B cell (primary cell): Measurements from ENCODE around the gene FMNL1. TPM values are rescaled to one million over a fixed set of nuclear protein-coding genes. Genes with fewer than 3 reads are reported as not detected.

Source experiments
- ATAC-seq: fragments of 200-7000 bp; cut with Tn5 transposase; one replicate; pipeline ENCODE4 v1.10.0; 2021; ENCODE audit warnings: low read depth, mild to moderate bottlenecking, moderate number of reproducible peaks, moderate library complexity
- CTCF ChIA-PET: fragments of 350-600 bp; sonication (Branson Sonifier 250); formaldehyde crosslinking; loops from one replicate; lab custom pipeline; 2021; ENCODE audit warnings: antibody characterized with exemption, inconsistent platforms; lab: Charles Lee
- POLR2A ChIA-PET: fragments of 350-600 bp; sonication (Branson Sonifier 250); formaldehyde crosslinking; loops from one replicate; lab custom pipeline; 2021; ENCODE audit warnings: antibody characterized with exemption; lab: Charles Lee
- DNase-seq: peaks from one replicate; pipeline ENCODE4 v3.0.0; 2013
- H2AFZ ChIP-seq: 2 replicates; pipeline ENCODE4 v1.6.1; 2012; ENCODE audit warnings: mild to moderate bottlenecking, low read depth, low read length; ENCODE audit not compliant: insufficient read depth, poor library complexity, severe bottlenecking
- H3K27ac ChIP-seq, 2 donors: 1 replicate in 1 of 2; 2 replicates in 1 of 2; pipeline ENCODE4 v1.5.1; 2012 to 2013; ENCODE audit warnings: low read length in 2 of 2, mild to moderate bottlenecking in 2 of 2, moderate library complexity in 1 of 2
- H3K27me3 ChIP-seq, 4 experiments: fragments of 200-600 bp in 1 of 4; sonication (generic) in 1 of 4; replicated peaks in 1 of 4; 1 replicate in 2 of 4; 2 replicates in 2 of 4; pipeline versions ENCODE4 v1.6.1 to v1.7.0; 2013 to 2016; ENCODE audit warnings: low read length in 3 of 4, mild to moderate bottlenecking in 2 of 4, mixed read lengths in 1 of 4, moderate library complexity in 1 of 4; ENCODE audit not compliant: insufficient read depth in 4 of 4, control insufficient read depth in 3 of 4; ENCODE audit errors: control extremely low read depth in 1 of 4
- H3K36me3 ChIP-seq, 2 experiments: replicated peaks in 1 of 2; 1 replicate in 1 of 2; 2 replicates in 1 of 2; pipeline versions ENCODE4 v1.6.1 to v1.7.1; 2013; ENCODE audit warnings: low read length in 1 of 2; ENCODE audit not compliant: insufficient read depth in 2 of 2, control insufficient read depth in 1 of 2; ENCODE audit errors: control extremely low read depth in 1 of 2, extremely low read depth in 1 of 2
- H3K4me1 ChIP-seq, 2 donors: fragments of 200-600 bp in 1 of 2; sonication (generic) in 1 of 2; 1 replicate in 1 of 2; 2 replicates in 1 of 2; pipeline versions ENCODE4 v1.5.1 to v1.6.1; 2013 to 2017; ENCODE audit warnings: low read length in 2 of 2; ENCODE audit not compliant: control insufficient read depth in 2 of 2, insufficient read depth in 2 of 2
- H3K4me2 ChIP-seq: replicated peaks from 2 replicates; pipeline ENCODE3; 2012; ENCODE audit warnings: mild to moderate bottlenecking, low read depth, low read length; ENCODE audit not compliant: poor library complexity, severe bottlenecking
- H3K4me3 ChIP-seq, 5 experiments: fragments of 200-600 bp in 1 of 5; sonication (generic) in 1 of 5; 1 replicate in 3 of 5; 2 replicates in 2 of 5; pipeline versions ENCODE4 v1.5.1 to v1.7.0; 2011 to 2016; ENCODE audit warnings: low read length in 4 of 5, mild to moderate bottlenecking in 4 of 5, low read depth in 2 of 5, control low read depth in 1 of 5, moderate library complexity in 1 of 5; ENCODE audit not compliant: insufficient read depth in 1 of 5; ENCODE audit errors: control extremely low read depth in 1 of 5, extremely low read depth in 1 of 5
- H3K79me2 ChIP-seq: fragments of 200-600 bp; sonication (generic); one replicate; pipeline ENCODE4 v1.6.0; 2016; ENCODE audit warnings: low read length; ENCODE audit not compliant: control insufficient read depth, insufficient read depth
- H3K9ac ChIP-seq: fragments of 200-600 bp; sonication (generic); 2 replicates; pipeline ENCODE4 v1.6.1; 2017; ENCODE audit warnings: mild to moderate bottlenecking, low read length, moderate library complexity
- H3K9me3 ChIP-seq, 3 donors: one replicate each; pipeline versions ENCODE4 v1.6.1 to v1.7.1; 2013; ENCODE audit warnings: low read length in 2 of 3; ENCODE audit not compliant: control insufficient read depth in 2 of 3, insufficient read depth in 1 of 3; ENCODE audit errors: control extremely low read depth in 1 of 3
- H4K20me1 ChIP-seq: 2 replicates; pipeline ENCODE4 v1.6.0; 2012; ENCODE audit warnings: mild to moderate bottlenecking, low read length; ENCODE audit not compliant: insufficient read depth, control insufficient read depth, poor library complexity, severe bottlenecking
- H3K27ac Mint-ChIP-seq: one replicate; pipeline ENCODE4 v1.8.0; 2021; ENCODE audit warnings: mixed read lengths
- H3K27me3 Mint-ChIP-seq: one replicate; pipeline ENCODE4 v1.8.0; 2021; ENCODE audit warnings: mixed read lengths
- H3K4me1 Mint-ChIP-seq: one replicate; pipeline ENCODE4 v1.8.0; 2021; ENCODE audit warnings: mixed read lengths
- H3K4me3 Mint-ChIP-seq: one replicate; pipeline ENCODE4 v1.8.0; 2021; ENCODE audit warnings: mixed read lengths
- H3K9me3 Mint-ChIP-seq: one replicate; pipeline ENCODE4 v1.8.0; 2022; ENCODE audit warnings: mixed read lengths; ENCODE audit not compliant: insufficient read depth
- EZH2 ChIP-seq: IDR thresholded peaks from 2 replicates; pipeline ENCODE4 v1.6.1; 2012; ENCODE audit warnings: borderline replicate concordance, low read depth, mild to moderate bottlenecking, moderate library complexity, low read length; ENCODE audit not compliant: insufficient read depth, poor library complexity, severe bottlenecking
- WGBS: methylation state at CpG from one replicate; pipeline ENCODE4 v1.1.5; 2013; ENCODE audit warnings: missing lambda C conversion rate; ENCODE audit not compliant: insufficient coverage; 5-methylcytosine and 5-hydroxymethylcytosine counted together
- intact Hi-C: fragments of 100-400 bp; cut with micrococcal nuclease; formaldehyde crosslinking; loops from one replicate; pipeline ENCODE4 v1.10.0; 2022
- polyA plus RNA-seq: library from polyadenylated mRNA; depleted of rRNA; stranded (reverse); fragments of >200 nt; gene quantifications from 2 replicates; pipeline ENCODE4 v1.2.3, GENCODE V29; 2012
- total RNA-seq, 2 donors: library from RNA; stranded (reverse); fragments of 120-200 nt in 1 of 2; gene quantifications; 1 replicate in 1 of 2; 2 replicates in 1 of 2; pipeline versions ENCODE4 v1.2.3 to v1.2.4, GENCODE V29; 2013 to 2022
- TF ChIP-seq, protein P1 (sequence below): fragments of 200-600 bp; IDR thresholded peaks from one replicate; pipeline ENCODE4 v1.8.0; 2022; ENCODE audit warnings: antibody characterized with exemption, mild to moderate bottlenecking

The FMNL1 gene
- total and polyA plus RNA-seq, 2 donors (not counting 1 experiment from before 2014, with no cell fraction given) = 386 to 663 TPM

DNA sequence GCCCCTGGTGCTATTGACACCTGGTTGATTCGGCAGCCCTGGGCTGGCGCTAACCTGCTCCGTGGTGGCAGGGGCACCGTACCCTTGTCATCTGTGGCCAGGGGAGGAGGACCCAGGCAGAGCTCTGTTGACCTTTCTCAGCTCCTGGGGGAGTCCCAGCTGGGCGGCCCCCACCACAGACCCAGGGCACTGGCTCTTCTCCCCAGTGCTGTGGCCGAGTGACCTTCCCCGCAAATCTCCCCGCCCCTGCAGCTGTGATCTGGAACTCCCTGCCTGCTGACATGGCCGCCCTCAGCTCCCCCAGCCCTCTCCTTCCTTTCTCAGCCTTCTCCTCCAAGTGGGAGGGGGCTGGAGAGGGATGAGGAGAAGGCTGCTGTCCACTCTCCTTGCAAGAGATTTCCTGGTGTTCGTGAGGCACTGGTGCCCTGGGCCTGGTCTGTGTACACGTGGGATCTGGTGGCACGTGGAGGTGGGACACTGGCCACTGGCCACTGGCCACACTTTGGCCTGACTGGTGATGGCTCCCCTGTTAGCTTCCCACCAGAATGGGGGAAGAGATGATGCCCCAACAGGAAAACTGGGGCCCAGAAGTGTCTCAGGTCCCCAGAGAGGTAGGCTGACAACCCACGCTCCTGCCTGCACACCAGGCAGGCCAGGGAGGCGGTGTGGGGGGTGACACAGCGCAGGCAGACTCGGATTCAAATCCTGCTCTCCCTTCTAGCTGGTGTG, 8.2 kb downstream of the FMNL1 start:
- peak overlapping the region; percentile 92 for H3K4me2 ChIP-seq
- ChIA-PET CTCF (interaction anchor here (0.6 to 24.6 kb wide), 13 partner anchors 10 to 199 kb away, joined by 3 to 737 read pairs (median 9); partner anchors contain the start of genes ACBD4, FMNL1, HEXIM1 and MAP3K14), POLR2A (interaction anchor here (0.9 to 9.9 kb wide), 9 partner anchors 9 to 331 kb away, joined by 3 to 149 read pairs (median 7); partner anchors contain the start of genes EFTUD2, FMNL1, HEXIM1 and HEXIM2)
- no peak for TF ChIP-seq EZH2
- TF ChIP-seq, protein P1, sequence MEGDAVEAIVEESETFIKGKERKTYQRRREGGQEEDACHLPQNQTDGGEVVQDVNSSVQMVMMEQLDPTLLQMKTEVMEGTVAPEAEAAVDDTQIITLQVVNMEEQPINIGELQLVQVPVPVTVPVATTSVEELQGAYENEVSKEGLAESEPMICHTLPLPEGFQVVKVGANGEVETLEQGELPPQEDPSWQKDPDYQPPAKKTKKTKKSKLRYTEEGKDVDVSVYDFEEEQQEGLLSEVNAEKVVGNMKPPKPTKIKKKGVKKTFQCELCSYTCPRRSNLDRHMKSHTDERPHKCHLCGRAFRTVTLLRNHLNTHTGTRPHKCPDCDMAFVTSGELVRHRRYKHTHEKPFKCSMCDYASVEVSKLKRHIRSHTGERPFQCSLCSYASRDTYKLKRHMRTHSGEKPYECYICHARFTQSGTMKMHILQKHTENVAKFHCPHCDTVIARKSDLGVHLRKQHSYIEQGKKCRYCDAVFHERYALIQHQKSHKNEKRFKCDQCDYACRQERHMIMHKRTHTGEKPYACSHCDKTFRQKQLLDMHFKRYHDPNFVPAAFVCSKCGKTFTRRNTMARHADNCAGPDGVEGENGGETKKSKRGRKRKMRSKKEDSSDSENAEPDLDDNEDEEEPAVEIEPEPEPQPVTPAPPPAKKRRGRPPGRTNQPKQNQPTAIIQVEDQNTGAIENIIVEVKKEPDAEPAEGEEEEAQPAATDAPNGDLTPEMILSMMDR = no peak
- Mint-ChIP-seq H3K27ac (peak overlapping the region; percentile 99), H3K4me1 (peaks cover 94% of the 10 kb centered on the region), H3K4me3 (peak overlapping the region; percentile 100), H3K27me3 (no peaks in the 10 kb centered on the region), H3K9me3 (no peaks in the 10 kb centered on the region)
- H3K79me2 ChIP-seq = peaks cover 82% of the 10 kb centered on the region
- no peaks in the 10 kb centered on the region for H3K27me3 ChIP-seq
- no peaks in the 10 kb centered on the region for H3K9me3 ChIP-seq
- 51% methylated on average over 12 of the region's 16 CpGs for WGBS
- H3K9ac ChIP-seq = peak overlapping the region; percentile 97
- H3K4me3 ChIP-seq = peak overlapping the region in 2 of 5 experiments; percentile 90 to 96
- intact Hi-C loops = loop anchor here (1.0 to 2.0 kb wide), 4 partner anchors 9 to 87 kb away; partner anchors contain the start of genes FMNL1, HEXIM1 and MAP3K14
- peak overlapping the region; percentile 99 to 100 for H3K27ac ChIP-seq
- H4K20me1 ChIP-seq = peaks cover 36% of the 10 kb centered on the region
- DNase-seq (no peak), ATAC-seq (peak; percentile 2)
- peaks cover 3 to 41% of the 10 kb centered on the region in 2 experiments for H3K36me3 ChIP-seq
- no peak overlapping the region for H2AFZ ChIP-seq
- peaks cover 64 to 89% of the 10 kb centered on the region in 2 donors for H3K4me1 ChIP-seq

DNA sequence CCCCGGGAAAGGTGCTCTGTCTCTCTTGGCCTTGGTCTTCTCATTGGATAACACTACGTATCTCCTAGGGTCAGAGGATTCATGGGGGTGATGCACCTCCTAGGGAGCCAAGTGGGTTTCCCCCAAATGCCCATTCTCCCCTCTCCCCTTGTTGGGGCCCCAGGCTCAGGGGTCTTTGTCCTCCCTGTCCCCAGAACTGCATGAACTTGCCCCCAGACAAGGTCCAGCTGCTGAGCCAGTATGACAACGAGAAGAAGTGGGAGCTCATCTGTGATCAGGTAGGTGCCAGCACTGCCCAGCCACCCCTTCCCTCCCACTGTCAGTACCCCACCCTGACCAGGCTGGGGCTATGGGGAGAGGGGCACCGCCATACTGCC, 8.7 kb downstream of the FMNL1 start:
- H3K4me3 ChIP-seq = no peak overlapping the region
- no peaks in the 10 kb centered on the region for H3K27me3 Mint-ChIP-seq
- 93% methylated on average over 2 of the region's 4 CpGs for WGBS

More for the DNA sequence above, 8.7 kb downstream of the FMNL1 start:
- ATAC-seq = no peak
- peak overlapping the region; percentile 99 to 100 for H3K27ac ChIP-seq
- intact Hi-C loops = no loop called here
- no peak for TF ChIP-seq EZH2
- TF ChIP-seq, protein P1 = no peak
- no peak for DNase-seq
- no peak overlapping the region for H3K9ac ChIP-seq
- peak overlapping the region; percentile 100 for H3K4me3 Mint-ChIP-seq
- peaks cover 64 to 89% of the 10 kb centered on the region in 2 donors for H3K4me1 ChIP-seq
- peak overlapping the region; percentile 99 for H3K27ac Mint-ChIP-seq
- H4K20me1 ChIP-seq = peaks cover 42% of the 10 kb centered on the region
- H3K4me1 Mint-ChIP-seq = peaks cover 94% of the 10 kb centered on the region
- H3K36me3 ChIP-seq = peaks cover 3 to 47% of the 10 kb centered on the region in 2 experiments
- H3K9me3 ChIP-seq = no peaks in the 10 kb centered on the region
- peaks cover 77% of the 10 kb centered on the region for H3K79me2 ChIP-seq
- peak overlapping the region; percentile 92 for H3K4me2 ChIP-seq
- no peaks in the 10 kb centered on the region for H3K9me3 Mint-ChIP-seq
- ChIA-PET CTCF (interaction anchor here (1.1 to 24.6 kb wide), 10 partner anchors 10 to 155 kb away, joined by 3 to 737 read pairs (median 11); partner anchors contain the start of genes ACBD4, FMNL1, HEXIM1 and MAP3K14), POLR2A (interaction anchor here (1.0 to 9.9 kb wide), 5 partner anchors 10 to 82 kb away, joined by 3 to 149 read pairs (median 9); partner anchors contain the start of genes FMNL1 and HEXIM1)
- no peak overlapping the region for H2AFZ ChIP-seq
- no peaks in the 10 kb centered on the region for H3K27me3 ChIP-seq
